ENCODE measurements around the gene CAMK2A. TPM values are rescaled to one million over a fixed set of nuclear protein-coding genes. Genes with fewer than 3 reads are reported as not detected.

CAMK2A gene
- total RNA-seq, 3 donors from 2014 or later = 0.46 to 3.0 (median 0.93) TPM

- DNase-seq = no peak
- Histone ChIP-seq H3K9me3 (no peaks in the 10 kb centered on the region), H3K4me1 (ENCODE audit: low read depth) (no peaks in the 10 kb centered on the region), H3K4me3 (no peak overlapping the region), H3K36me3 (ENCODE audit: low read depth) (peaks cover 6% of the 10 kb centered on the region)
- no peak for ATAC-seq
- no peak for TF ChIP-seq CTCF (IDR thresholded peaks at IDR 0.05)
- intact Hi-C loops (cut with DNase I, micrococcal nuclease) = no loop called here
These were observed 93.1 kb downstream of the CAMK2A start for GRCh38 chr5:150196514-150196913.

DNA sequence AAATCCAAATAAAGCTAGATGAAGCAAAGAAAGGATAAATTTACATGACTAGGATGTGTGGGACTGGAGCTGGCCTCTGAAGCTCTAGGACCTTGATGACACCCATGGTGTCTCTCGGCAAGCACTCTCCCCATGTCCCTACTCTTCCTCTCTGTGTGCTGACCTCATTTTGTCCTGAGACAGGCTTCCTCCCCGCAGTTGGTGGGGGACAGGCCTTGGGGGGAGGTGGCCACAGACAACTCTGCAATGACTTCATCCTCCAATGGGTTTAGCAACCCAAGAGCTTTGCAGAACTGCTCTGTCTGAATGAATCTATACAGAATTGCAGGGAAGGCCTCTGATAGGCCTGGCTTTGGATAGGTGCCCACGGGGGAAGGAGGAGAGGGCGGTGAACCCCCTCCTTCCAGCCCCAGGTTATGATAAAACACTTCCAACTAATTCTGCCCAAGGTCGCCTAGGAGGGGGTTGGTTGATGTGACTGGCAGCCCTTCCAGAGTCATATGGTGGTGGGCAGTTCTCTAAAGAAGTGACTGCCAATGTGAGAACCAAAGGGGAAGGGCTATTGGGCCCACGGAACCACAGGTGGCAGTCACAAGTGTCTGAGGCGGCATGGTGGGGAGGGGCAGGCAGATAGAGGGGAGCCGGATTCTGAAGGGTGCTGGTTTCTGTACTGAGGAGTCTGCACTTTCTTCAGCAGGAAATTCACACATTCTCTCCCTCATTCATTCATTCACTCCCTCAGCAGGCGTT lies 93.7 kb downstream of the CAMK2A start:
- TF ChIP-seq CTCF (IDR thresholded peaks at IDR 0.05) = no peak
- intact Hi-C loops (cut with DNase I, micrococcal nuclease) = no loop called here
- no peak for DNase-seq
- Histone ChIP-seq H3K4me1 (ENCODE audit: low read depth) (no peaks in the 10 kb centered on the region), H3K36me3 (ENCODE audit: low read depth) (peaks cover 6% of the 10 kb centered on the region), H3K9me3 (no peaks in the 10 kb centered on the region), H3K4me3 (no peak overlapping the region)
- ATAC-seq = no peak

GRCh38 chr5:150192462-150192861 lies 97.1 kb downstream of the CAMK2A start:
- Histone ChIP-seq H3K36me3 (ENCODE audit: low read depth) (peaks cover 6% of the 10 kb centered on the region), H3K4me3 (no peak overlapping the region), H3K4me1 (ENCODE audit: low read depth) (peaks cover 18% of the 10 kb centered on the region), H3K9me3 (no peaks in the 10 kb centered on the region)
- intact Hi-C loops (cut with DNase I, micrococcal nuclease) = no loop called here
- DNase-seq = no peak
- no peak for ATAC-seq
- TF ChIP-seq CTCF (IDR thresholded peaks at IDR 0.05) = no peak

DNA sequence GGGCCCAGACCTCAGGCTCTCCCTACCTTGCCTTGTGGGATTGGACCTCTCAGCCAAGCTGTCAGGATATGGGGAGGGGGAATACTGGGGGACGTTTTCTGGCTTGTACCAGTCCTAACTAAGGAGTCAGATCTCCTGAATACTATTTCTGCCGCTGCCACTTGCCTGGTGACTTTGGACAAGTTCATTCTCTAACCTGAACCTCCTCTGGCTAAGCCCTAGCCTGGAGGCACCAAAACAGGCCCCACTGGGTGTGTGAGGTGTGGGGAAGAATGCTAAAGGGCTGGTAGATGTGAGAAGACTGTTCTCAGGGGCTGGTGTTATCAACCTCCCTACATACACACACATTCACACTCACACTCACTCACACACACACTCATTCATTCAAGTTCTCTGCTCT lies 98.6 kb downstream of the CAMK2A start:
- no peak for ATAC-seq
- Histone ChIP-seq H3K4me1 (ENCODE audit: low read depth) (peaks cover 31% of the 10 kb centered on the region), H3K36me3 (ENCODE audit: low read depth) (no peaks in the 10 kb centered on the region), H3K9me3 (no peaks in the 10 kb centered on the region), H3K4me3 (no peak overlapping the region)
- no peak for TF ChIP-seq CTCF (IDR thresholded peaks at IDR 0.05)
- intact Hi-C loops (cut with DNase I, micrococcal nuclease) = no loop called here
- DNase-seq = no peak

DNA sequence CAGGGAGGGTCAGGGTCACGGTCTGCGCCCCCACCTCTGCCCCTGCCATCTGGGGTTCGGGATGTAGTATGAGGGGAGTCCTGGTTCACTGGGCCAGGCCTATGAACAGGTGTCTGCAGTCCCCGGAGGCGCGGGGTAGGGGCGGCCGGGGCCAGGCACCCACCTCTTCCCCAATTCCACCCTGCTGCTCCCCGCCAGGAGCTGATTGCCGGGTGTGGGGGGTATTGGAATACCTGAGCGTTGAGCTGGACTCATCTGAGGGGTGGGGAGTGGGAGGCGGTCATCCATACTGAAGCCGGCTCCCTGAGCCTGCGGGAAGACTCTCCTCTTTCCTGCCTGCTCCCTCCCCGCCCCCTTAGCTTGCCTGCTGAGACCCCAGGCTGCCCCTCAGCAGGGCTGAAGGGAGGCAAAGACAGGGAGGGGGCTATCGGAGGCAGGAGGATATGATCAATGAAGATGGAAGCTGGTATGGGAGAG lies 99.0 kb downstream of the CAMK2A start:
- DNase-seq = no peak
- no peak for TF ChIP-seq CTCF (IDR thresholded peaks at IDR 0.05)
- Histone ChIP-seq H3K4me1 (ENCODE audit: low read depth) (peaks cover 36% of the 10 kb centered on the region), H3K9me3 (no peaks in the 10 kb centered on the region), H3K36me3 (ENCODE audit: low read depth) (no peaks in the 10 kb centered on the region), H3K4me3 (no peak overlapping the region)
- ATAC-seq = no peak
- intact Hi-C loops (cut with DNase I, micrococcal nuclease) = no loop called here
